ENCODE measurements around the gene IREB2. TPM values are rescaled to one million over a fixed set of nuclear protein-coding genes. Genes with fewer than 3 reads are reported as not detected.

IREB2 gene
- polyA plus RNA-seq, 3 donors: 11.7 to 25.5 (median 16.7) TPM

GRCh38 chr15:78477295-78477694 lies 39.3 kb downstream of the IREB2 start:
- peak overlapping the region in 1 of 7 donors; percentile 52 for H3K27ac Mint-ChIP-seq
- H3K9me3 Mint-ChIP-seq: no peaks in the 10 kb centered on the region
- Histone ChIP-seq H3K79me2 (ENCODE audit: insufficient read depth, low read length) (no peaks in the 10 kb centered on the region), H3K4me1 (ENCODE audit: control insufficient read depth in 1 of 2, insufficient read depth in 2 of 2, low read length in 2 of 2) (no peaks in the 10 kb centered on the region), H3K4me3 (replicated peaks in 1 of 3; ENCODE audit: low read depth in 2 of 3, low read length in 3 of 3) (no peak overlapping the region), H2AFZ (ENCODE audit: insufficient read depth, low read depth, low read length, poor library complexity, severe bottlenecking) (no peak overlapping the region), H3K9me3 (replicated peaks in 1 of 2; ENCODE audit: control insufficient read depth in 1 of 2, insufficient read depth in 1 of 2, low read length in 2 of 2) (no peaks in the 10 kb centered on the region), H3K27me3 (ENCODE audit: control insufficient read depth in 2 of 2, insufficient read depth in 2 of 2, low read length in 2 of 2) (no peaks in the 10 kb centered on the region), H3K36me3 (replicated peaks in 1 of 2; ENCODE audit: control insufficient read depth in 1 of 2, insufficient read depth in 2 of 2, low read length in 2 of 2) (peaks cover 75 to 85% of the 10 kb centered on the region in 2 donors), H3K4me2 (replicated peaks; ENCODE audit: extremely low read depth, low read length, poor library complexity, severe bottlenecking) (no peak overlapping the region), H3K27ac (ENCODE audit: low read depth in 1 of 2, low read length in 2 of 2) (peak overlapping the region in 1 of 2 donors; percentile 42), H4K20me1 (ENCODE audit: insufficient read depth, low read length) (no peaks in the 10 kb centered on the region), H3K9ac (ENCODE audit: insufficient read depth, low read length, poor library complexity, severe bottlenecking) (no peak overlapping the region)
- TF ChIP-seq CTCF (IDR thresholded peaks at IDR 0.05): no peak
- no peaks in the 10 kb centered on the region for H3K4me1 Mint-ChIP-seq
- DNase-seq: no peak
- peaks cover 64 to 83% of the 10 kb centered on the region in 2 donors for H3K36me3 Mint-ChIP-seq
- peaks cover 0 to 2% (median 0%) of the 10 kb centered on the region in 3 donors for H3K27me3 Mint-ChIP-seq (ENCODE audit: low read depth in 3 of 3)
- no peak overlapping the region for H3K4me3 Mint-ChIP-seq
- intact Hi-C loops (cut with micrococcal nuclease): no loop called here
- 100% methylated on average over 1 of the region's 5 CpGs for WGBS (ENCODE audit: insufficient coverage)

DNA sequence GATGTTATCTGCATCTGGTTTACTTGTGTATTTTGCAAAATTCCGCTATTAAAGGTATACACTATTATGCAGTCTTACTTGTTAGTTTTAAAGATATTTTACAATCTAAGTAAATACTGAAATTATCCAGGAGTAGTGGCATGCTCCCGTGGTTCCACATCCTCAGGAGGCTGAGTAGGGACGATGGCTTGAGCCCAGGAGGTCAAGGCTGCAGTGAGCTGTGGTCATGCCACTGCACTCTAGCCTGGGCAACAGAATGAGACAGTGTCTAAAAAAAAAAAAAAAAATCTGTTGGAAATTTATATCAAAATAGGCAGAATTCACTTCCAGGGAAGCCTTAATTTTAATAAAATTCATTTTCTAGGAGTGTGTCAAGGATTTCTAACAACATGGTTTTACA lies 41.6 kb downstream of the IREB2 start:
- H3K27me3 Mint-ChIP-seq (ENCODE audit: low read depth in 3 of 3): peaks cover 0 to 2% (median 0%) of the 10 kb centered on the region in 3 donors
- intact Hi-C loops (cut with micrococcal nuclease): no loop called here
- TF ChIP-seq CTCF (IDR thresholded peaks at IDR 0.05): no peak
- Histone ChIP-seq H3K27ac (ENCODE audit: low read depth in 1 of 2, low read length in 2 of 2) (no peak overlapping the region), H3K4me3 (replicated peaks in 1 of 3; ENCODE audit: low read depth in 2 of 3, low read length in 3 of 3) (no peak overlapping the region), H2AFZ (ENCODE audit: insufficient read depth, low read depth, low read length, poor library complexity, severe bottlenecking) (no peak overlapping the region), H3K9me3 (replicated peaks in 1 of 2; ENCODE audit: control insufficient read depth in 1 of 2, insufficient read depth in 1 of 2, low read length in 2 of 2) (no peaks in the 10 kb centered on the region), H3K27me3 (ENCODE audit: control insufficient read depth in 2 of 2, insufficient read depth in 2 of 2, low read length in 2 of 2) (no peaks in the 10 kb centered on the region), H3K36me3 (replicated peaks in 1 of 2; ENCODE audit: control insufficient read depth in 1 of 2, insufficient read depth in 2 of 2, low read length in 2 of 2) (peaks cover 72 to 83% of the 10 kb centered on the region in 2 donors), H3K4me1 (ENCODE audit: control insufficient read depth in 1 of 2, insufficient read depth in 2 of 2, low read length in 2 of 2) (no peaks in the 10 kb centered on the region), H3K79me2 (ENCODE audit: insufficient read depth, low read length) (no peaks in the 10 kb centered on the region), H3K4me2 (replicated peaks; ENCODE audit: extremely low read depth, low read length, poor library complexity, severe bottlenecking) (no peak overlapping the region), H4K20me1 (ENCODE audit: insufficient read depth, low read length) (no peaks in the 10 kb centered on the region), H3K9ac (ENCODE audit: insufficient read depth, low read length, poor library complexity, severe bottlenecking) (no peak overlapping the region)
- H3K4me3 Mint-ChIP-seq: no peak overlapping the region
- DNase-seq: no peak
- no peaks in the 10 kb centered on the region for H3K4me1 Mint-ChIP-seq
- H3K27ac Mint-ChIP-seq: no peak overlapping the region
- H3K9me3 Mint-ChIP-seq: no peaks in the 10 kb centered on the region
- H3K36me3 Mint-ChIP-seq: peaks cover 62 to 87% of the 10 kb centered on the region in 2 donors
- no CpG with 5 or more reads among the region's 3 CpGs for WGBS (ENCODE audit: insufficient coverage)

Data from CD14-positive monocyte (primary cell).